ENCODE results near the gene SLC35C1. TPM values are rescaled to one million over a fixed set of nuclear protein-coding genes. Genes with fewer than 3 reads are reported as not detected.

The SLC35C1 gene
- total and polyA plus RNA-seq, 2 donors (not counting 1 experiment from before 2014, with no cell fraction given): 4.4 to 12.5 TPM

DNA sequence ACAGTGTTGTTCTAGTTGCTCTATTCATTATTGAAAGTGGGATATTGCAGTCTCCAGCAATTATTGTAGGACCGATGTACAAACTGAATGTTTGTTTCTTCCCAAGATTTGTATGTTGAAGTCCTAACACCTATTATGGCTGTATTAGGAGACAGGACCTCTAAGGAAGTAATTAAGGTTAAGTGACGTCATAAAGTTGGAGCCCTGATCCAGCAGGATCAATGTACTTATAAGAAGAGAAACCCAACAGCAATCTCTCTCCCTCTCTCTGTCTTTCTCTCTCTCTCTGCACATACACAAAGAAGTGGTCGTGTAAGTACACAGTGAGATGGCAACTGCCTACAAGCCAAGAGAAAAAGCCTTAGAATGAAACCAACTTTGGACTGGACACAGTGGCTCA lies 16.1 kb upstream of the SLC35C1 start:
- ChIA-PET POLR2A (no interaction called here), CTCF (no interaction called here)
- Histone ChIP-seq H2AFZ (ENCODE audit: insufficient read depth, low read depth, low read length, poor library complexity, severe bottlenecking) (no peak overlapping the region), H3K9ac (ENCODE audit: low read length) (no peak overlapping the region), H3K4me1 (ENCODE audit: control insufficient read depth in 2 of 2, insufficient read depth in 2 of 2, low read length in 2 of 2) (no peaks in the 10 kb centered on the region), H3K79me2 (ENCODE audit: control insufficient read depth, insufficient read depth, low read length) (no peaks in the 10 kb centered on the region), H3K4me3 (ENCODE audit: control extremely low read depth in 1 of 5, extremely low read depth in 1 of 5, insufficient read depth in 1 of 5, low read depth in 2 of 5, low read length in 4 of 5) (no peak overlapping the region), H4K20me1 (ENCODE audit: control insufficient read depth, insufficient read depth, low read length, poor library complexity, severe bottlenecking) (no peaks in the 10 kb centered on the region), H3K4me2 (replicated peaks; ENCODE audit: low read depth, low read length, poor library complexity, severe bottlenecking) (no peak overlapping the region), H3K27me3 (replicated peaks in 1 of 4; ENCODE audit: control extremely low read depth in 1 of 4, control insufficient read depth in 3 of 4, insufficient read depth in 4 of 4, low read length in 3 of 4) (peaks cover 0 to 11% (median 5%) of the 10 kb centered on the region in 4 experiments), H3K36me3 (replicated peaks in 1 of 2; ENCODE audit: control extremely low read depth in 1 of 2, control insufficient read depth in 1 of 2, extremely low read depth in 1 of 2, insufficient read depth in 2 of 2, low read length in 1 of 2) (no peaks in the 10 kb centered on the region), H3K27ac (ENCODE audit: low read length in 2 of 2) (no peak overlapping the region), H3K9me3 (ENCODE audit: control extremely low read depth in 1 of 3, control insufficient read depth in 2 of 3, insufficient read depth in 1 of 3, low read length in 2 of 3) (peaks cover 5 to 8% (median 8%) of the 10 kb centered on the region in 3 donors)
- no peak overlapping the region for H3K4me3 Mint-ChIP-seq
- H3K27ac Mint-ChIP-seq: no peak overlapping the region
- intact Hi-C loops (cut with micrococcal nuclease): no loop called here
- 100% methylated on average over 2 of the region's 3 CpGs for WGBS (ENCODE audit: insufficient coverage)
- H3K4me1 Mint-ChIP-seq: no peaks in the 10 kb centered on the region
- DNase-seq (no peak), ATAC-seq (ENCODE audit: low read depth) (no peak)
- TF ChIP-seq, protein P1, sequence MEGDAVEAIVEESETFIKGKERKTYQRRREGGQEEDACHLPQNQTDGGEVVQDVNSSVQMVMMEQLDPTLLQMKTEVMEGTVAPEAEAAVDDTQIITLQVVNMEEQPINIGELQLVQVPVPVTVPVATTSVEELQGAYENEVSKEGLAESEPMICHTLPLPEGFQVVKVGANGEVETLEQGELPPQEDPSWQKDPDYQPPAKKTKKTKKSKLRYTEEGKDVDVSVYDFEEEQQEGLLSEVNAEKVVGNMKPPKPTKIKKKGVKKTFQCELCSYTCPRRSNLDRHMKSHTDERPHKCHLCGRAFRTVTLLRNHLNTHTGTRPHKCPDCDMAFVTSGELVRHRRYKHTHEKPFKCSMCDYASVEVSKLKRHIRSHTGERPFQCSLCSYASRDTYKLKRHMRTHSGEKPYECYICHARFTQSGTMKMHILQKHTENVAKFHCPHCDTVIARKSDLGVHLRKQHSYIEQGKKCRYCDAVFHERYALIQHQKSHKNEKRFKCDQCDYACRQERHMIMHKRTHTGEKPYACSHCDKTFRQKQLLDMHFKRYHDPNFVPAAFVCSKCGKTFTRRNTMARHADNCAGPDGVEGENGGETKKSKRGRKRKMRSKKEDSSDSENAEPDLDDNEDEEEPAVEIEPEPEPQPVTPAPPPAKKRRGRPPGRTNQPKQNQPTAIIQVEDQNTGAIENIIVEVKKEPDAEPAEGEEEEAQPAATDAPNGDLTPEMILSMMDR (IDR thresholded peaks at IDR 0.05): no peak
- TF ChIP-seq EZH2 (IDR thresholded peaks at IDR 0.05; ENCODE audit: borderline replicate concordance, insufficient read depth, low read depth, low read length, poor library complexity, severe bottlenecking): no peak
- H3K9me3 Mint-ChIP-seq (ENCODE audit: insufficient read depth): peaks cover 4% of the 10 kb centered on the region
- H3K27me3 Mint-ChIP-seq: peaks cover 40% of the 10 kb centered on the region

DNA sequence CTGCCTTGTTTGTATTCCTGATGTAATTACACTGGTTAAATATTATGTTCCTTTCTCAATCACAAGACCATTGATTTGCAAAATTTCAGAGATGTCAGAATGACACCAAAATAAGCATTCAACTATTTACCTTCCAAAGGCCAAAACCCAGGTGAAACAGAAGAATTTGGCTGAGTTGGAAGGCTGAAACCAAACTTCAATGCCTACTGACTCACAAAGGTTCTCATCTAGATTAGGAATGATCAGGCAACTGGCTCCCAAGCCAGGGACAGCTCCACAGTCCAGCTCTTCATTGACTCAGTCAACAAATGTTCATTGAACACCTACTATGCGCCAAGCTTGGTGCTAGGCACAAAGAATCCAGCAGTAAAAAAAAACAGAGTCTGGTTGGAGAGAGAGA lies 13.4 kb upstream of the SLC35C1 start:
- peaks cover 0 to 10% (median 3%) of the 10 kb centered on the region in 3 donors for H3K9me3 ChIP-seq (ENCODE audit: control extremely low read depth in 1 of 3, control insufficient read depth in 2 of 3, insufficient read depth in 1 of 3, low read length in 2 of 3)
- no peaks in the 10 kb centered on the region for H3K79me2 ChIP-seq (ENCODE audit: control insufficient read depth, insufficient read depth, low read length)
- H4K20me1 ChIP-seq (ENCODE audit: control insufficient read depth, insufficient read depth, low read length, poor library complexity, severe bottlenecking): no peaks in the 10 kb centered on the region
- no peaks in the 10 kb centered on the region for H3K4me1 Mint-ChIP-seq
- peaks cover 2% of the 10 kb centered on the region for H3K9me3 Mint-ChIP-seq (ENCODE audit: insufficient read depth)
- peaks cover 23% of the 10 kb centered on the region for H3K27me3 Mint-ChIP-seq
- intact Hi-C loops (cut with micrococcal nuclease): no loop called here
- ChIA-PET POLR2A (no interaction called here), CTCF (no interaction called here)
- H3K9ac ChIP-seq (ENCODE audit: low read length): no peak overlapping the region
- TF ChIP-seq, protein P1 (IDR thresholded peaks at IDR 0.05): no peak
- TF ChIP-seq EZH2 (IDR thresholded peaks at IDR 0.05; ENCODE audit: borderline replicate concordance, insufficient read depth, low read depth, low read length, poor library complexity, severe bottlenecking): no peak
- H3K27me3 ChIP-seq (replicated peaks in 1 of 4; ENCODE audit: control extremely low read depth in 1 of 4, control insufficient read depth in 3 of 4, insufficient read depth in 4 of 4, low read length in 3 of 4): peaks cover 0 to 11% (median 5%) of the 10 kb centered on the region in 4 experiments
- H2AFZ ChIP-seq (ENCODE audit: insufficient read depth, low read depth, low read length, poor library complexity, severe bottlenecking): no peak overlapping the region
- H3K27ac ChIP-seq (ENCODE audit: low read length in 2 of 2): no peak overlapping the region
- H3K27ac Mint-ChIP-seq: no peak overlapping the region
- H3K4me3 ChIP-seq (ENCODE audit: control extremely low read depth in 1 of 5, extremely low read depth in 1 of 5, insufficient read depth in 1 of 5, low read depth in 2 of 5, low read length in 4 of 5): no peak overlapping the region
- no peak for ATAC-seq (ENCODE audit: low read depth)
- H3K4me3 Mint-ChIP-seq: no peak overlapping the region
- no peaks in the 10 kb centered on the region for H3K36me3 ChIP-seq (replicated peaks in 1 of 2; ENCODE audit: control extremely low read depth in 1 of 2, control insufficient read depth in 1 of 2, extremely low read depth in 1 of 2, insufficient read depth in 2 of 2, low read length in 1 of 2)
- no peak for DNase-seq
- no peaks in the 10 kb centered on the region for H3K4me1 ChIP-seq (ENCODE audit: control insufficient read depth in 2 of 2, insufficient read depth in 2 of 2, low read length in 2 of 2)
- no peak overlapping the region for H3K4me2 ChIP-seq (replicated peaks; ENCODE audit: low read depth, low read length, poor library complexity, severe bottlenecking)
- WGBS (ENCODE audit: insufficient coverage): no CpG with 5 or more reads among the region's 1 CpG

All from B cell (primary cell).